ENCODE measurements around the gene APBA2.
A peak's percentile ranks its signal among the peaks of the same experiment; 100 is the strongest.

APBA2 gene

DNA sequence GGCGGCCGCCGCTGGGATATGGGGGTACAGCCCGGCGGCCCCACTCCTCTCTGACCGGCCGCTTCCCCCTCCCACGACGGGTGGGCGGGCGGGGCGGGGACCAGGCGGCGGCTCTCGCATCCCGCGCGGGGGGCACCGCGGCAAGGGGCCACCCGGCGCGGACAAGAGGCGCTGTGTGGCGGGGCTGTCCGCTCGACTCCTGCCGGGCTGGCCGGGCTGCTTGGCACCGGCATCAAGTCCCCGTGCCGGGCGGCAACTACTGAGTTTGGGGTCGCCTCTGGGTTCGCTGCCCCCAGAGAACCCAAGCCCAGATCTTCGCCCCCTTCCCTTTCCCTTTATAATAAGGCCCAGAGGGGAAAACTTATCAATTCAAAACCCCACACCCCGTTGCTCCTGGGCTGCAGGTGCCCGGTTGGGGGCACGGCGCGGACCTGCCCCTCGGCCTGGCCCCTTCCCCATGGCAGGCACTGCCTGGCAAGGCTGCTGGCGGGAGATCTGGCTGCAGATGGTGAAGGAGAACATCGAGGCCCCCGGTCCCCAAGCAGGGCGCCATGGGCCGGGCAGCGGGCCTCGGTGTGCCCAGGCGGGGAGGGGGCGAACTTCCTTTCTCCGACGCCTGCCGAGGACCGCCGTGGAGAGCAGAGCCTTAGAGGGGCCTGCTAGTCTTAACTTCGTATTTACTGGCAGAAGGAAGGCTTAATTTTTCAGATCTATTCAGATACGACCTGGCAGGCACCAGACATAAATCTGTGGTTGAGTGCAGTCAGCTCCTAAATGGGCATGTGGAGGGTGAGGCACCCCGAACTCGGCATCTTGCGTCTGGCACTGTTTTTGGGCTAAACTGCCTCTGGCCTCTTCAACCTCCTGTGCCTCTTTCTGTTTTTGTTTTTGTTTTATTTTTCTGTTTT, 911 bp downstream of the APBA2 start:
- peaks cover 0 to 38% of the 10 kb centered on the region in 2 experiments for H3K27me3 ChIP-seq (ENCODE audit: control insufficient read depth in 1 of 2, insufficient read depth in 1 of 2, low read length in 2 of 2)
- H2BK5ac ChIP-seq (ENCODE audit: low read depth, low read length, poor library complexity, severe bottlenecking), result no peak overlapping the region
- H3K4ac ChIP-seq (ENCODE audit: low read depth in 1 of 2, low read length in 2 of 2), result peak overlapping the region; percentile 54 to 63
- H3K23ac ChIP-seq (ENCODE audit: low read length in 2 of 2), result peak overlapping the region in 1 of 2 experiments; percentile 80
- H3K36me3 ChIP-seq (ENCODE audit: control insufficient read depth in 1 of 2, insufficient read depth in 2 of 2, low read depth in 1 of 2, low read length in 2 of 2), result peaks cover 0 to 2% of the 10 kb centered on the region in 2 experiments
- H4K8ac ChIP-seq (ENCODE audit: low read length), result peak overlapping the region; percentile 86
- H4K91ac ChIP-seq (ENCODE audit: low read length), result peak overlapping the region; percentile 34
- peak overlapping the region in 1 of 2 experiments; percentile 84 for H2BK12ac ChIP-seq (ENCODE audit: low read length in 2 of 2)
- peaks cover 7% of the 10 kb centered on the region for H3K79me1 ChIP-seq (replicated peaks; ENCODE audit: low read length, poor library complexity, severe bottlenecking)
- peaks cover 25% of the 10 kb centered on the region for H3K4me1 ChIP-seq (ENCODE audit: control insufficient read depth, insufficient read depth, low read depth, low read length)
- H2BK120ac ChIP-seq (ENCODE audit: low read depth, low read length), result peak overlapping the region; percentile 83
- no peak overlapping the region for H2AK5ac ChIP-seq (ENCODE audit: low read length, severe bottlenecking)
- H2BK15ac ChIP-seq (ENCODE audit: low read depth, poor library complexity, severe bottlenecking), result peak overlapping the region; percentile 92
- H3K9ac ChIP-seq (ENCODE audit: low read length), result no peak overlapping the region
- peak; percentile 14 for DNase-seq
- peak overlapping the region; percentile 90 to 98 for H3K18ac ChIP-seq (ENCODE audit: low read depth in 1 of 2, low read length in 2 of 2)
- H3K4me2 ChIP-seq (ENCODE audit: low read length, poor library complexity, severe bottlenecking), result peak overlapping the region; percentile 73
- H3K27ac ChIP-seq (ENCODE audit: low read length, poor library complexity, severe bottlenecking), result no peak overlapping the region
- H3K4me3 ChIP-seq (ENCODE audit: insufficient read depth in 1 of 2, low read depth in 1 of 2, low read length in 2 of 2), result peak overlapping the region in 1 of 2 experiments; percentile 71
- peak overlapping the region; percentile 32 for H2AFZ ChIP-seq (ENCODE audit: low read depth, low read length)
- H3K14ac ChIP-seq (ENCODE audit: low read length in 2 of 2), result peak overlapping the region in 1 of 2 experiments; percentile 84
- 22% methylated on average over 51 of the region's 61 CpGs for WGBS
- no peaks in the 10 kb centered on the region for H3K9me3 ChIP-seq (ENCODE audit: control insufficient read depth, low read length)

DNA sequence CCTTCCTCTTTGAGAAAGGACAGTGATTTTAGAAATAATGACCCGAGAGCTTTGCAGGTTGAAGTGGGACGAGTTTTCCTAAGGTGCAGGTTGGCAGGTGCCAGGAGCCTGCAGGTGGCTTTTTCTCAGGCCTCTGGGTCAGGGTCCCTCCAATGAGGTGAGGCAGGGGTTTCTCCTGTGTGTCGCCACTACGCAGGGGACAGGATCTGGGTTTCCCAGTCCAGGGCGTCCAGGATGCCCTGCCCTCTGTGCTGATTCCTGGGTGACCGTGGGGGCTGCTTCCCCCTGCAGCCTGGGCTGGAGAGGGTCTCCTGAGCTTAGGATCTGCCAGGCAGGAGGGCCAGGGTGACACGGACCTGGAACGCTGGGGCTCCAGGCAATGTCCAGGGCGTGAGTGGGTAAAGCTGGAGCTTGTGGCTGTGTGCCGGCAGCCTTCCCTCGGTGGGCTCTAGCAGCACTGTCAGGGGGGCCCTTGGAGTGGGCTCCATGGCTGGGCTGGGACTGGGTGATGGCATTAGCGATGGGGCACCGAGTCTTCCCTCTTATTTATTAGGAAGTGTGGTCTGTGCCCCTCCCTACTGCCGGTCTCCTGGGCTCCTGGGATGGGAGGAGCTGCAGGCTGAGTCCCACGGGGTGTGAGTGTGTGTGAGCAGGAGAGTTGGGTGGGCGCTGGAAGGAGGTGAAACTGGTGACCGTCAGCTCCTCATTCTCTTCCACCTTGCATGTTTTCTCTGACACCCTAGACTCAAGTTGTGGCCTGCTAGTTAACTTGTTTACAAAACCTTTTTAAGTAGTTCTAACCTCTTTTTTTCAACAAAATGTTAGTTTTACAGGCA, 1.8 kb downstream of the APBA2 start:
- Histone ChIP-seq H3K9ac (ENCODE audit: low read length) (no peak overlapping the region), H3K14ac (ENCODE audit: low read length in 2 of 2) (peak overlapping the region in 1 of 2 experiments; percentile 19), H3K27me3 (ENCODE audit: control insufficient read depth in 1 of 2, insufficient read depth in 1 of 2, low read length in 2 of 2) (peaks cover 0 to 38% of the 10 kb centered on the region in 2 experiments), H3K18ac (ENCODE audit: low read depth in 1 of 2, low read length in 2 of 2) (peak overlapping the region; percentile 6 to 78), H2BK15ac (ENCODE audit: low read depth, poor library complexity, severe bottlenecking) (no peak overlapping the region), H3K79me1 (replicated peaks; ENCODE audit: low read length, poor library complexity, severe bottlenecking) (peaks cover 7% of the 10 kb centered on the region), H3K4me2 (ENCODE audit: low read length, poor library complexity, severe bottlenecking) (no peak overlapping the region), H4K91ac (ENCODE audit: low read length) (peak overlapping the region; percentile 59), H3K4me1 (ENCODE audit: control insufficient read depth, insufficient read depth, low read depth, low read length) (peaks cover 25% of the 10 kb centered on the region), H3K4ac (ENCODE audit: low read depth in 1 of 2, low read length in 2 of 2) (no peak overlapping the region), H4K8ac (ENCODE audit: low read length) (no peak overlapping the region), H2AFZ (ENCODE audit: low read depth, low read length) (no peak overlapping the region), H2BK5ac (ENCODE audit: low read depth, low read length, poor library complexity, severe bottlenecking) (no peak overlapping the region), H2AK5ac (ENCODE audit: low read length, severe bottlenecking) (no peak overlapping the region), H2BK120ac (ENCODE audit: low read depth, low read length) (no peak overlapping the region), H2BK12ac (ENCODE audit: low read length in 2 of 2) (peak overlapping the region in 1 of 2 experiments; percentile 61), H3K4me3 (ENCODE audit: insufficient read depth in 1 of 2, low read depth in 1 of 2, low read length in 2 of 2) (no peak overlapping the region), H3K36me3 (ENCODE audit: control insufficient read depth in 1 of 2, insufficient read depth in 2 of 2, low read depth in 1 of 2, low read length in 2 of 2) (peaks cover 0 to 2% of the 10 kb centered on the region in 2 experiments), H3K9me3 (ENCODE audit: control insufficient read depth, low read length) (no peaks in the 10 kb centered on the region), H3K23ac (ENCODE audit: low read length in 2 of 2) (no peak overlapping the region), H3K27ac (ENCODE audit: low read length, poor library complexity, severe bottlenecking) (no peak overlapping the region)
- peak; percentile 30 for DNase-seq
- WGBS, result 77% methylated on average over 15 of the region's 17 CpGs

DNA sequence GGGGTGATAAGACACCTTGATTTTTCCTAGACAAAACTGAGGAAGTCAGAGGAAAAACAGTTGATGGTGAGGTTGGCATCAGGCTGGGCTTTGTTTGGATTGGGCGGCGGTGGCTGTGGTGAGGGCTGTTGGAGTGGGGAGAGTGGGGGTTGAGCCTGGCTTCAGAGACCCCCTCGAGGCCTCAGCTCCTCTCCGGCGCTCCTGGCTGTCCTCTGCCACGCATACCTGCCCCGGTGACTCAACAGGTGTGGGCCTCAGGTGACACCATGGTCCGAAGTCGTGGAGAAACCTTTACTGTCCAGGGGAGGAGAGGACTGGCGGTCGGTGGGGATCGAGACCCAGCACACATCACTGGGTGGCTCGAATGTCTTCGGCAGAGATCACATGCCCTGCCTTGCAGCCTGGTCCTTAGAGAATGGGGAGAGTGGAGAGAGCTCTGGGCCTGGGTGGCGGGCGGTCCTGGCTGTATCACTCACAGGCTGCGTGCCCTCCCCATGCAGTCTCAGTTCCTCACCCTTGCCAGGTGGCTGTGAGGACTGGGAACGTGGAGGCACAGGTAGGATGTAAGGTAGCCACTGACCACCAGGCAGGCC, 2.6 kb downstream of the APBA2 start:
- Histone ChIP-seq H2BK15ac (ENCODE audit: low read depth, poor library complexity, severe bottlenecking) (no peak overlapping the region), H3K9ac (ENCODE audit: low read length) (no peak overlapping the region), H2BK120ac (ENCODE audit: low read depth, low read length) (no peak overlapping the region), H3K9me3 (ENCODE audit: control insufficient read depth, low read length) (no peaks in the 10 kb centered on the region), H3K4me2 (ENCODE audit: low read length, poor library complexity, severe bottlenecking) (no peak overlapping the region), H3K36me3 (ENCODE audit: control insufficient read depth in 1 of 2, insufficient read depth in 2 of 2, low read depth in 1 of 2, low read length in 2 of 2) (peaks cover 0 to 2% of the 10 kb centered on the region in 2 experiments), H2AFZ (ENCODE audit: low read depth, low read length) (no peak overlapping the region), H3K18ac (ENCODE audit: low read depth in 1 of 2, low read length in 2 of 2) (no peak overlapping the region), H3K23ac (ENCODE audit: low read length in 2 of 2) (no peak overlapping the region), H3K4me3 (ENCODE audit: insufficient read depth in 1 of 2, low read depth in 1 of 2, low read length in 2 of 2) (no peak overlapping the region), H2BK5ac (ENCODE audit: low read depth, low read length, poor library complexity, severe bottlenecking) (no peak overlapping the region), H4K8ac (ENCODE audit: low read length) (no peak overlapping the region), H4K91ac (ENCODE audit: low read length) (peak overlapping the region; percentile 34), H3K14ac (ENCODE audit: low read length in 2 of 2) (no peak overlapping the region), H2BK12ac (ENCODE audit: low read length in 2 of 2) (no peak overlapping the region), H3K4me1 (ENCODE audit: control insufficient read depth, insufficient read depth, low read depth, low read length) (peaks cover 25% of the 10 kb centered on the region), H3K4ac (ENCODE audit: low read depth in 1 of 2, low read length in 2 of 2) (no peak overlapping the region), H3K79me1 (replicated peaks; ENCODE audit: low read length, poor library complexity, severe bottlenecking) (peaks cover 10% of the 10 kb centered on the region), H3K27me3 (ENCODE audit: control insufficient read depth in 1 of 2, insufficient read depth in 1 of 2, low read length in 2 of 2) (peaks cover 0 to 36% of the 10 kb centered on the region in 2 experiments), H3K27ac (ENCODE audit: low read length, poor library complexity, severe bottlenecking) (no peak overlapping the region), H2AK5ac (ENCODE audit: low read length, severe bottlenecking) (no peak overlapping the region)
- 90% methylated on average over 18 of the region's 18 CpGs for WGBS
- DNase-seq, result no peak
